ENCODE results near the gene SRSF11. TPM values are rescaled to one million over a fixed set of nuclear protein-coding genes. Genes with fewer than 3 reads are reported as not detected.

Gene SRSF11
- polyA plus RNA-seq, 1 donor (not counting 4 experiments of a cell fraction or from before 2014, with no cell fraction given): 234 TPM

DNA sequence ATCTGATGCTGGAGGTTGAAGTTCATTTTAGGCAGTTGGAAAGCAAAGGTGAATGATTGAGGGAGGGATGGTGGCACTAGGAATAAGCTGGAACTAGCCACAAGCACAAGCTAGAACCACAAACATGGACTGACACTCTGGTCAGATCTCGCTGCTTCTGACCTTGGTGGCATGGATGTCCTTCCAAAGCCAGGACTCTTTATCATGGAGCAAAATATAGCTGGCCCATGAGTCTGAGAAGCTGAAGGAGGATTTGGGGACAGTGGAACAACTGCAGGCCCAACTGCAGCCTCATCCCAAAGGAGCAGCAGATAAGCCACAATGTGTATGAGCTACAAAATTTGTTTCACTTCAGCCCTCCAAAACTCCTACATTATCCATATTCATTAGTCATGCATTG lies 35.5 kb downstream of the SRSF11 start:
- H4K20me1 ChIP-seq (ENCODE audit: control insufficient read depth, extremely low read depth, insufficient read depth, low read length): no peaks in the 10 kb centered on the region
- H3K4me3 ChIP-seq (ENCODE audit: control insufficient read depth in 2 of 3, extremely low read depth in 1 of 3, insufficient read depth in 2 of 3, low read depth in 1 of 3, low read length in 3 of 3): no peak overlapping the region
- H3K36me3 ChIP-seq (ENCODE audit: control insufficient read depth in 2 of 2, extremely low read depth in 1 of 2, insufficient read depth in 2 of 2, low read length in 2 of 2): peaks cover 0 to 2% of the 10 kb centered on the region in 2 experiments
- dilution Hi-C loops (cut with MboI; ENCODE audit: extremely low pct_ligation_motif_present, low sequenced_read_pairs): no loop called here
- no peak overlapping the region for H2AFZ ChIP-seq (ENCODE audit: control insufficient read depth, low read length)
- DNase-seq (ENCODE audit: low read depth, low spot score) (no peak), FAIRE-seq (no peak)
- H3K79me2 ChIP-seq (ENCODE audit: control insufficient read depth, insufficient read depth, low read length): no peaks in the 10 kb centered on the region
- TF ChIP-seq, protein P1, sequence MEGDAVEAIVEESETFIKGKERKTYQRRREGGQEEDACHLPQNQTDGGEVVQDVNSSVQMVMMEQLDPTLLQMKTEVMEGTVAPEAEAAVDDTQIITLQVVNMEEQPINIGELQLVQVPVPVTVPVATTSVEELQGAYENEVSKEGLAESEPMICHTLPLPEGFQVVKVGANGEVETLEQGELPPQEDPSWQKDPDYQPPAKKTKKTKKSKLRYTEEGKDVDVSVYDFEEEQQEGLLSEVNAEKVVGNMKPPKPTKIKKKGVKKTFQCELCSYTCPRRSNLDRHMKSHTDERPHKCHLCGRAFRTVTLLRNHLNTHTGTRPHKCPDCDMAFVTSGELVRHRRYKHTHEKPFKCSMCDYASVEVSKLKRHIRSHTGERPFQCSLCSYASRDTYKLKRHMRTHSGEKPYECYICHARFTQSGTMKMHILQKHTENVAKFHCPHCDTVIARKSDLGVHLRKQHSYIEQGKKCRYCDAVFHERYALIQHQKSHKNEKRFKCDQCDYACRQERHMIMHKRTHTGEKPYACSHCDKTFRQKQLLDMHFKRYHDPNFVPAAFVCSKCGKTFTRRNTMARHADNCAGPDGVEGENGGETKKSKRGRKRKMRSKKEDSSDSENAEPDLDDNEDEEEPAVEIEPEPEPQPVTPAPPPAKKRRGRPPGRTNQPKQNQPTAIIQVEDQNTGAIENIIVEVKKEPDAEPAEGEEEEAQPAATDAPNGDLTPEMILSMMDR (optimal IDR thresholded peaks at IDR 0.05 in 1 of 3, IDR thresholded peaks at IDR 0.05 in 1 of 3, conservative IDR thresholded peaks at IDR 0.05 in 1 of 3; ENCODE audit: extremely low read depth in 1 of 3, insufficient read depth in 2 of 3, low read length in 3 of 3): no peak
- TF ChIP-seq EZH2 (IDR thresholded peaks at IDR 0.05; ENCODE audit: low read length): no peak
- H3K9me3 ChIP-seq (ENCODE audit: control insufficient read depth, low read depth, low read length): no peaks in the 10 kb centered on the region
- H3K9ac ChIP-seq (ENCODE audit: control insufficient read depth, extremely low read depth, insufficient read depth, low read length): no peak overlapping the region
- H3K4me1 ChIP-seq (ENCODE audit: control insufficient read depth, extremely low read depth, insufficient read depth, low read length): no peaks in the 10 kb centered on the region
- no peak overlapping the region for H3K4me2 ChIP-seq (ENCODE audit: control insufficient read depth, extremely low read depth, insufficient read depth, low read depth, low read length)
- no peaks in the 10 kb centered on the region for H3K27me3 ChIP-seq (ENCODE audit: control insufficient read depth, extremely low read depth, insufficient read depth, low read length)
- H3K9me1 ChIP-seq (ENCODE audit: control insufficient read depth, extremely low read depth, insufficient read depth, low read length): no peaks in the 10 kb centered on the region
- no peak overlapping the region for H3K27ac ChIP-seq (ENCODE audit: control insufficient read depth, insufficient read depth, low read length)

DNA sequence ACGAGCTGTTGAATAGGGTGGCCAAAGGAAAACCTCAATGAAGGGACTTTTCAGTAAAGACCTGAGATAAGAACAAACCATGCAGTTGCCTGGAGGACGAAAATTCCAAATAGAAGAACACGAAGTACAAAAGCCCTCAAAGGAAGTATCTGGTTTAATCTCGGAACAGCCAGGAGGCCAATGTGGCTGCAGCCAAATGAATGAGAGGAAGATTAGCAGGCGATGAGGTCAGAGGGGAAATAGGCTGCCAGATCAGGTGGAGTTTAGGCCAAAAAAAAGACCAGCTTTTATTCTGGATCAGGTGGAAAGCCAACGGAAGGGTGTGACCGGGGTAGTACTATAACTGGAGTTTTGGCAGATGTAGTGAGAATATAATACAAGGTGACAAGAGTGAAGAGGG lies 43.7 kb downstream of the SRSF11 start:
- DNase-seq (ENCODE audit: low read depth, low spot score) (no peak), FAIRE-seq (no peak)
- H3K9me1 ChIP-seq (ENCODE audit: control insufficient read depth, extremely low read depth, insufficient read depth, low read length): no peaks in the 10 kb centered on the region
- TF ChIP-seq, protein P1 (optimal IDR thresholded peaks at IDR 0.05 in 1 of 3, IDR thresholded peaks at IDR 0.05 in 1 of 3, conservative IDR thresholded peaks at IDR 0.05 in 1 of 3; ENCODE audit: extremely low read depth in 1 of 3, insufficient read depth in 2 of 3, low read length in 3 of 3): no peak
- TF ChIP-seq EZH2 (IDR thresholded peaks at IDR 0.05; ENCODE audit: low read length): no peak
- dilution Hi-C loops (cut with MboI; ENCODE audit: extremely low pct_ligation_motif_present, low sequenced_read_pairs): no loop called here
- H3K79me2 ChIP-seq (ENCODE audit: control insufficient read depth, insufficient read depth, low read length): no peaks in the 10 kb centered on the region
- no peaks in the 10 kb centered on the region for H3K9me3 ChIP-seq (ENCODE audit: control insufficient read depth, low read depth, low read length)
- H3K36me3 ChIP-seq (ENCODE audit: control insufficient read depth in 2 of 2, extremely low read depth in 1 of 2, insufficient read depth in 2 of 2, low read length in 2 of 2): peaks cover 2 to 6% of the 10 kb centered on the region in 2 experiments
- H3K9ac ChIP-seq (ENCODE audit: control insufficient read depth, extremely low read depth, insufficient read depth, low read length): no peak overlapping the region
- no peak overlapping the region for H3K4me3 ChIP-seq (ENCODE audit: control insufficient read depth in 2 of 3, extremely low read depth in 1 of 3, insufficient read depth in 2 of 3, low read depth in 1 of 3, low read length in 3 of 3)
- H2AFZ ChIP-seq (ENCODE audit: control insufficient read depth, low read length): no peak overlapping the region
- H3K4me2 ChIP-seq (ENCODE audit: control insufficient read depth, extremely low read depth, insufficient read depth, low read depth, low read length): no peak overlapping the region
- H3K4me1 ChIP-seq (ENCODE audit: control insufficient read depth, extremely low read depth, insufficient read depth, low read length): no peaks in the 10 kb centered on the region
- H3K27ac ChIP-seq (ENCODE audit: control insufficient read depth, insufficient read depth, low read length): no peak overlapping the region
- H4K20me1 ChIP-seq (ENCODE audit: control insufficient read depth, extremely low read depth, insufficient read depth, low read length): no peaks in the 10 kb centered on the region
- no peaks in the 10 kb centered on the region for H3K27me3 ChIP-seq (ENCODE audit: control insufficient read depth, extremely low read depth, insufficient read depth, low read length)

Measured in keratinocyte (primary cell).